Activated B cell treated with CpG ODN at 0.5 μM for 24 hours (primary cell): ENCODE data around the gene LARP4B. TPM values are rescaled to one million over a fixed set of nuclear protein-coding genes. Genes with fewer than 3 reads are reported as not detected.

ENCODE experiments used
- ATAC-seq: fragments of 200-7000 bp; cut with Tn5 transposase; one replicate; pipeline ENCODE4 v1.10.0; 2021; ENCODE audit warnings: low read depth, mild to moderate bottlenecking, moderate library complexity
- CTCF ChIA-PET: fragments of 350-600 bp; sonication (Branson Sonifier 250); formaldehyde crosslinking; loops from one replicate; lab custom pipeline; 2021; ENCODE audit warnings: antibody characterized with exemption; lab: Charles Lee
- POLR2A ChIA-PET: fragments of 350-600 bp; sonication (Branson Sonifier 250); formaldehyde crosslinking; loops from one replicate; lab custom pipeline; 2021; ENCODE audit warnings: antibody characterized with exemption; lab: Charles Lee
- DNase-seq: peaks from one replicate; pipeline ENCODE4 v3.0.0; 2022
- H3K27ac Mint-ChIP-seq: one replicate; pipeline ENCODE4 v1.8.0; 2020; ENCODE audit warnings: mixed read lengths
- H3K27me3 Mint-ChIP-seq: one replicate; pipeline ENCODE4 v1.8.0; 2021; ENCODE audit warnings: mixed read lengths
- H3K36me3 Mint-ChIP-seq: one replicate; pipeline ENCODE4 v1.8.0; 2021; ENCODE audit warnings: low read depth, mixed read lengths
- H3K4me1 Mint-ChIP-seq: one replicate; pipeline ENCODE4 v1.8.0; 2021; ENCODE audit warnings: mixed read lengths
- H3K4me3 Mint-ChIP-seq: one replicate; pipeline ENCODE4 v1.8.0; 2020; ENCODE audit warnings: mild to moderate bottlenecking, mixed read lengths
- H3K9me3 Mint-ChIP-seq: one replicate; pipeline ENCODE4 v1.8.0; 2020; ENCODE audit warnings: mixed read lengths
- CTCF ChIP-seq: fragments of 200-600 bp; IDR thresholded peaks from one replicate; pipeline ENCODE4 v1.8.0; 2022; ENCODE audit warnings: antibody characterized with exemption, mild to moderate bottlenecking
- intact Hi-C: fragments of 100-400 bp; cut with micrococcal nuclease; formaldehyde crosslinking; loops from one replicate; pipeline ENCODE4 v1.15.1; 2024
- total RNA-seq: library from RNA; stranded (reverse); gene quantifications from 2 replicates; pipeline ENCODE4 v1.2.3, GENCODE V29; 2022

LARP4B gene
- total RNA-seq, 1 donor from 2014 or later = 103 TPM

- H3K4me1 Mint-ChIP-seq = peaks cover 12% of the 10 kb centered on the region
- no peak for ATAC-seq
- POLR2A ChIA-PET = no interaction called here
Observed at GRCh38 chr10:805620-806305, 125.7 kb downstream of the LARP4B start.

DNA sequence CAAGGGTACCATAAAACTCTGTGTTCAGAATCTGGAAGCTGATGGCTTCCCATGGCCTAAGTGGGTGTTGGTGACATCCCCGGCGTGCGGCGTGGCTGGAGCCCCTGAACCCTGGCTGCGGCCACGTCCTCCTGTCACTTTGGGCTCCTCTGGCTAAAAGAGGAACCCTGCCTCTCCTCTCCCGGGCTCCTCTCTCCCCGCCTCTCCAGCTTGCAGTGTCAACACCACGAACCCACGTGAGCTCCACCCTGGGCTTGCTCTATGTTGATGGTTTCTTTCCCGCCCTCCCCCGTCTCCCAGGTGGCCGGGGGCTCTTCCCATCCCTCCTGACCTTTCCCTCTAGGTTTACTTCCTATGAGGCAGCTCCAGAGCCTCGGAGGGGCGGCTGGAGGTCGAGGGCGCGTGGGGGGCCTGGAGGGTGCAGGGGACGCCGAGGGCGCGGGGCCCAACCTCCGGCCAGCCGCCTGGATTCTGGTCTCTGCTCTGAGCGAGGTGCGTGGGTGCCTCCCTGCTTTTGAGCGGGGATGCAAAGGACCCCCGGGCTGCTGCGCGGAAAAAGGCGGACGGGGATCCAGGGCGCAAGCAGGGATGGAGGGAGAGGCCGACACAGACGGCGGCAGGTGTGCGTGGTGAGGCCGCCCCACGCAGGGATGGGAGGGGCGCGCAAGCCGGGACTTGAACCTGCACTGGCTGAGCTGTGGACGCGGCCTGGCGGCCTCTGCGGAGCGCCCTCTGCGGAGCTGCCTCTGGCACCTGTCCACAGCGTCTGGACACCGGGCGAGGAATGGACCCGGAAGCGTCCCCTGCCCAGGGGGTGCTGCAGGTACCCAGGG is 126.5 kb downstream of the LARP4B start:
- H3K27ac Mint-ChIP-seq = no peak overlapping the region
- H3K4me3 Mint-ChIP-seq = no peak overlapping the region
- no peak for ATAC-seq
- no peak for DNase-seq
- CTCF ChIA-PET = no interaction called here
- TF ChIP-seq CTCF = no peak
- POLR2A ChIA-PET = no interaction called here
- peaks cover 12% of the 10 kb centered on the region for H3K4me1 Mint-ChIP-seq
- H3K27me3 Mint-ChIP-seq = no peaks in the 10 kb centered on the region
- H3K36me3 Mint-ChIP-seq = peaks cover 41% of the 10 kb centered on the region
- intact Hi-C loops = no loop called here
- no peaks in the 10 kb centered on the region for H3K9me3 Mint-ChIP-seq

More at GRCh38 chr10:805620-806305, 125.7 kb downstream of the LARP4B start:
- no peaks in the 10 kb centered on the region for H3K27me3 Mint-ChIP-seq
- no peak overlapping the region for H3K4me3 Mint-ChIP-seq
- intact Hi-C loops = no loop called here
- no peak overlapping the region for H3K27ac Mint-ChIP-seq
- CTCF ChIA-PET = no interaction called here
- H3K36me3 Mint-ChIP-seq = peaks cover 47% of the 10 kb centered on the region
- no peak for TF ChIP-seq CTCF
- DNase-seq = no peak
- no peaks in the 10 kb centered on the region for H3K9me3 Mint-ChIP-seq

DNA sequence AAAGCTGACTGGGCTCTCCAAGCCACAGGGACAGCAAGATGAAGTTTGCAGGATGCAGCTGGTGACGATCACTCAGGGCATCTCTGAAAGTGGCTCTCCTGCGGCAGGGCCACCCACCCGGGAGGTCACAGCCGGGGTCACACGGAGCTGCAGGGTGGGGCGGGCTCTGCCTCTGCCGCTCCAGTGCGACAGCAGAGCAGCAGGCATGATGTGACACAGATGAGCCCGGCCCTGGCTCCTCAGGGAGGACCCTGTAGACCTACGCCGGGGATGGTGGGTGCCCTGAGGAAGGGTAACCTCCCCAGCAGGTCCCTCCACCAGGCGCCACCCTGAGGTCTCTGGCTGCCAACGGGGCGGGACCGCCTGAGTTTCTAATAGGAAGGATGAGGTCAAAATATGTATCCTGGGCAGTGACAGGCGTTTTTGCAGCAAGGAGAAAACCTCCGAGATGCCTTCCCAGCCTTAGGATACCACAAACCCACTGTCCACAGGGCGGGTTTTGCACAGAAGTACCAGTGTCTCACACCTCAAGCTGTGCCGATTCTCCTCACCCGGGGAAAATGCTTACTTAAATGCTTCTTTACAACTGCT is 127.2 kb downstream of the LARP4B start:
- ChIA-PET CTCF (no interaction called here), POLR2A (no interaction called here)
- H3K36me3 Mint-ChIP-seq = peaks cover 33% of the 10 kb centered on the region
- ATAC-seq (no peak), DNase-seq (no peak)
- H3K9me3 Mint-ChIP-seq = peaks cover 1% of the 10 kb centered on the region
- H3K27me3 Mint-ChIP-seq = no peaks in the 10 kb centered on the region
- intact Hi-C loops = no loop called here
- TF ChIP-seq CTCF = no peak
- no peak overlapping the region for H3K27ac Mint-ChIP-seq
- peak overlapping the region; percentile 35 for H3K4me3 Mint-ChIP-seq
- peaks cover 12% of the 10 kb centered on the region for H3K4me1 Mint-ChIP-seq

DNA sequence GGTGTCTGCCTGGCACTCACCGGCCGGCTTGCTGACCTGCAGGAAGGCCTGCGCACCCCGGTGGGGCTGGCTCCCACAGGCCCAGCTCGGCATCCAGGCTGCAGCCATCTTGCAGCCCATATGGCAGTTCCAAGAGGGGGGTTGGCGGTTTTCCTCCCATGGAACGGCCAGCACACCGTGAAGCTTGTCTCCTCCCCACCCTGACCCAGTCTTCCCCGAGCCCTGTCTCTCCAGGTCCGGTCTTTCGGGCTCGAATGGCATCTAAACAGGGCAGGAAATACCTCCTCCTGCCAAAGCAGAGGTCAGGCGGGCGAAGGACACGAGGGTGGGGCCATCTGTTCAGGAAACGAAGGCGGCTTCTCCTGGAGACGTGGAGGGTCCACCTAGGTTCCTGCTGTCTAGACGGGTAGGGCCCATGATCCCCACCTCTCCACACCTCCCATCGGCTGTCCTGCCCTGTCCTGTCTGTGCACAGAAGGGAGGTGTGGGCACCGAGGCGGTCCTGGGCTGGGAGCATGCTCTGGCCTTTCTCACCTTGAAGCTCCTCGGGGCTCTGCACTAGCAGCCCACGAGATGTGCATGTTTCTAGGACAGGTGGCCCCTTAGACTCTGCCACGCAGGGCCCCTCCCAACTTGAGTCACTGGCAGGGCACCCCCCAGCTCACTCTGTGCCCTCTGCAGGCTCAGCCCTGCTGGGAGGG is 128.3 kb downstream of the LARP4B start:
- no peak overlapping the region for H3K27ac Mint-ChIP-seq
- no peak overlapping the region for H3K4me3 Mint-ChIP-seq
- peaks cover 12% of the 10 kb centered on the region for H3K4me1 Mint-ChIP-seq
- DNase-seq (no peak), ATAC-seq (no peak)
- ChIA-PET CTCF (no interaction called here), POLR2A (no interaction called here)
- intact Hi-C loops = no loop called here
- TF ChIP-seq CTCF = no peak
- peaks cover 6% of the 10 kb centered on the region for H3K9me3 Mint-ChIP-seq
- H3K27me3 Mint-ChIP-seq = no peaks in the 10 kb centered on the region
- peaks cover 24% of the 10 kb centered on the region for H3K36me3 Mint-ChIP-seq
